PFSK-1 (cell line): ENCODE data around the gene NPTX2.

ENCODE experiments used
- FOXP2 ChIP-seq: optimal IDR thresholded peaks from 2 replicates; pipeline ENCODE3; 2011; ENCODE audit warnings: borderline replicate concordance, control low read depth, inconsistent platforms; ENCODE audit not compliant: insufficient read depth; ENCODE audit errors: extremely low read length, extremely low read depth
- POLR2AphosphoS5 ChIP-seq: IDR thresholded peaks from 2 replicates; pipeline ENCODE4 v1.6.1; 2012; ENCODE audit warnings: low read depth, mild to moderate bottlenecking, control low read depth, low read length, moderate library complexity
- SIN3A ChIP-seq: IDR thresholded peaks from 2 replicates; pipeline ENCODE4 v1.6.1; 2012; ENCODE audit warnings: mild to moderate bottlenecking, low read length, moderate library complexity, borderline replicate concordance; ENCODE audit not compliant: insufficient read depth
- TAF1 ChIP-seq: IDR thresholded peaks from 2 replicates; pipeline ENCODE4 v1.6.1; 2012; ENCODE audit warnings: low read length, control low read depth, borderline replicate concordance; ENCODE audit not compliant: insufficient read depth
- TF ChIP-seq, protein P1 (sequence below), 2 experiments: IDR thresholded peaks; 2 replicates each; pipeline versions ENCODE4 v1.6.1 to v1.8.0; 2011 to 2012; ENCODE audit warnings: low read depth in 2 of 2, low read length in 2 of 2, control low read depth in 1 of 2, inconsistent platforms in 1 of 2, mild to moderate bottlenecking in 1 of 2, moderate library complexity in 1 of 2; ENCODE audit not compliant: insufficient read depth in 1 of 2

Gene NPTX2

DNA sequence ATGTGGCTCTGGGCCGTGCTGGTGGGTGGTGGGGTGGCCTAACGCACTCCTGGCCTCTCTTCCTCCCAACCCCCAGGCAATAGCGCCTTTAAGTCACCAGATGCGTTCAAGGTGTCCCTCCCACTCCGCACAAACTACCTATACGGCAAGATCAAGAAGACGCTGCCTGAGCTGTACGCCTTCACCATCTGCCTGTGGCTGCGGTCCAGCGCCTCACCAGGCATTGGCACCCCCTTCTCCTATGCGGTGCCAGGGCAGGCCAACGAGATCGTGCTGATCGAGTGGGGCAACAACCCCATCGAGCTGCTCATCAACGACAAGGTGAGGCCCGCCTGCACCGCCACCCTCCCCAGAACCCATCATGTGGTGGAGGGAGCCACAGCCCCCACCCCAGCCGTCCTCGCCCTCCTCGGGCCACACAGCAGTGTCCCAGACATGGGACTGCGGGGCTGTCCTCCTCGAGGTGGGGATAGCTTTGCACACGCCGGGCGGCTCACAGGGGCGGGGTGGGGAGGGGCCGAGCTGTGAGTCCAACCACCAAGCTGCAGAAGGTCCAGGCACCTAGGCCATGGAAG, 7.8 kb downstream of the NPTX2 start:
- TF ChIP-seq TAF1, result no peak
- TF ChIP-seq SIN3A, result no peak
- TF ChIP-seq POLR2AphosphoS5, result no peak
- no peak for TF ChIP-seq FOXP2
- TF ChIP-seq, protein P1, sequence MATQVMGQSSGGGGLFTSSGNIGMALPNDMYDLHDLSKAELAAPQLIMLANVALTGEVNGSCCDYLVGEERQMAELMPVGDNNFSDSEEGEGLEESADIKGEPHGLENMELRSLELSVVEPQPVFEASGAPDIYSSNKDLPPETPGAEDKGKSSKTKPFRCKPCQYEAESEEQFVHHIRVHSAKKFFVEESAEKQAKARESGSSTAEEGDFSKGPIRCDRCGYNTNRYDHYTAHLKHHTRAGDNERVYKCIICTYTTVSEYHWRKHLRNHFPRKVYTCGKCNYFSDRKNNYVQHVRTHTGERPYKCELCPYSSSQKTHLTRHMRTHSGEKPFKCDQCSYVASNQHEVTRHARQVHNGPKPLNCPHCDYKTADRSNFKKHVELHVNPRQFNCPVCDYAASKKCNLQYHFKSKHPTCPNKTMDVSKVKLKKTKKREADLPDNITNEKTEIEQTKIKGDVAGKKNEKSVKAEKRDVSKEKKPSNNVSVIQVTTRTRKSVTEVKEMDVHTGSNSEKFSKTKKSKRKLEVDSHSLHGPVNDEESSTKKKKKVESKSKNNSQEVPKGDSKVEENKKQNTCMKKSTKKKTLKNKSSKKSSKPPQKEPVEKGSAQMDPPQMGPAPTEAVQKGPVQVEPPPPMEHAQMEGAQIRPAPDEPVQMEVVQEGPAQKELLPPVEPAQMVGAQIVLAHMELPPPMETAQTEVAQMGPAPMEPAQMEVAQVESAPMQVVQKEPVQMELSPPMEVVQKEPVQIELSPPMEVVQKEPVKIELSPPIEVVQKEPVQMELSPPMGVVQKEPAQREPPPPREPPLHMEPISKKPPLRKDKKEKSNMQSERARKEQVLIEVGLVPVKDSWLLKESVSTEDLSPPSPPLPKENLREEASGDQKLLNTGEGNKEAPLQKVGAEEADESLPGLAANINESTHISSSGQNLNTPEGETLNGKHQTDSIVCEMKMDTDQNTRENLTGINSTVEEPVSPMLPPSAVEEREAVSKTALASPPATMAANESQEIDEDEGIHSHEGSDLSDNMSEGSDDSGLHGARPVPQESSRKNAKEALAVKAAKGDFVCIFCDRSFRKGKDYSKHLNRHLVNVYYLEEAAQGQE (IDR thresholded peaks at IDR 0.05; ENCODE audit: insufficient read depth in 1 of 2, low read depth in 2 of 2, low read length in 2 of 2), result no peak

DNA sequence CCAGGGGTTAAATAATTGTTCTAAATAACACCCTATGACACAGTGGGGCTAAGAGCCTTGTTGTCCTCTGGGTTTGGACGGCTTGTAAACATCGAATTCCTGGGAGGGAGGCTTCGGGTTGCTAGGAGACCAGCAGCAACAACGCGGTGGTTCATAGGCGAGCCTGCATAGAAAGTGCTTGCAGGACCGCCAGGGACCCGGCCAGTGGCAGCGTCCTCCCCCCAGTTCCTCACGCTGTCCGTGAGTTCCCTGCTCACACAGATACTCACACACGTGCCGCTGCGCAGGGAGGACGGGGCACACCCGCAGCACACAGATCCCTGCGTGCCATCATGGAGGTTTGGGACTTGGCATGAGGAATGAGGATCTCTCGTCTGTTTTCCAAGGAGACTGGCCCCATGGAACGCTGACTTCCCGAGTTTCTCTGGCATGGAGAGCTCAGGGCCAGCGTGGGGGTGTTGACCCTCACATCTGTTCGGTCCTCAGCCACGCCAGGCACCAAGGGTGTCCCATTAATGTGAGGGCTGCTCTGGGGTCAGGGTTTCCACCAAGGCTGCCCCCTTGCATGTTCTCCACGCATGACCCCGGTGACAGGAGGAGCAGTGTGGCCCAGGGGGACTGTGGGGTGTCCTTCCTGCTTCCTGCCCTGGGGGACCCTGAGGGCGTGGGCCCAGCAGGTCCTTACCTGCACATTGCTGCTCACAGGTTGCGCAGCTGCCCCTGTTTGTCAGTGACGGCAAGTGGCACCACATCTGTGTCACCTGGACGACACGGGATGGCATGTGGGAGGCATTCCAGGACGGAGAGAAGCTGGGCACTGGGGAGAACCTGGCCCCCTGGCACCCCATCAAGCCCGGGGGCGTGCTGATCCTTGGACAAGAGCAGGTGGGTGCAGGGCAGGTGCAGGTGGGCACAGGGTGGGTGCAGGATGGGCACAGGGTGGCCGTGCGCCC, 9.7 kb downstream of the NPTX2 start:
- TF ChIP-seq, protein P1 (IDR thresholded peaks at IDR 0.05; ENCODE audit: insufficient read depth in 1 of 2, low read depth in 2 of 2, low read length in 2 of 2), result no peak
- TF ChIP-seq SIN3A (no peak), TAF1 (no peak)

DNA sequence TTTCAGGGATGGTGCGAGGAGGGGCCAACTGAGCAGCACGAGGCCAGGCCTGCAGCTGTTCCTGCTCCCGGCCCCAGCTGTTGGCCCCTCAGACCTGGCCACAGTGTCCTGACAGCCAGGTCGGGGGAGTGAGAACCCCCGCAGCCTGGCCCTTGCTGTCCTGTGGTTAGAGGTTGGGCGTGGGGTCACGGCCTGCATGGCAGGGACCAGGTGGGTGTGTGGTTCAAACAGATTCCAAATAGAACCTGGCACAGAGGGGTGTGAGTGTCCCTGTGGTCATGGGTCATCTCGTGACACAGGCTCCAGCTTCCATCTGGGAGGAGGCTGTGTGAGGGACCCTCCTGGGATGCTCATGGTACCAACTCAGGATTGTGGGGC, 10.3 kb downstream of the NPTX2 start:
- TF ChIP-seq FOXP2, result no peak
- TF ChIP-seq, protein P1 (IDR thresholded peaks at IDR 0.05; ENCODE audit: insufficient read depth in 1 of 2, low read depth in 2 of 2, low read length in 2 of 2), result no peak
- TF ChIP-seq TAF1, result no peak
- no peak for TF ChIP-seq SIN3A
- no peak for TF ChIP-seq POLR2AphosphoS5

DNA sequence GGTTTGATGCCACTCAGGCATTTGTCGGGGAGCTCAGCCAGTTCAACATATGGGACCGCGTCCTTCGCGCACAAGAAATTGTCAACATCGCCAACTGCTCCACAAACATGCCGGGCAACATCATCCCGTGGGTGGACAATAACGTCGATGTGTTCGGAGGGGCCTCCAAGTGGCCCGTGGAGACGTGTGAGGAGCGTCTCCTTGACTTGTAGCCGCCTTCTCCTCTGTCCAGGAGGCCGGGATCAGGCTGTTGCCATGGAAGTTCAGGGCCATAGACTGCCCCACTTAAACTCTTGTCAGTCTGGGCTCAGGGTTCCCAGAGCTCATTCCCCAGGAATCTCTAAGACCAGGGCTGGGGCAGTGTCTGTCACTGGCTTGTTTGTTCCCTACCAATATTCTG, 11.3 kb downstream of the NPTX2 start:
- TF ChIP-seq FOXP2, result no peak
- TF ChIP-seq TAF1, result no peak
- TF ChIP-seq, protein P1 (IDR thresholded peaks at IDR 0.05; ENCODE audit: insufficient read depth in 1 of 2, low read depth in 2 of 2, low read length in 2 of 2), result no peak
- no peak for TF ChIP-seq SIN3A
- TF ChIP-seq POLR2AphosphoS5, result no peak
